Measurements from ENCODE around the gene TIPARP.

TIPARP gene

GRCh38 chr3:156742401-156742800 lies 68.0 kb downstream of the TIPARP start:
- DNase-seq (ENCODE audit: low spot score), result no peak

- no peak for DNase-seq (ENCODE audit: low spot score)
Measured at GRCh38 chr3:156743859-156744258, 69.5 kb downstream of the TIPARP start.

GRCh38 chr3:156744631-156745030 lies 70.2 kb downstream of the TIPARP start:
- DNase-seq (ENCODE audit: low spot score), result no peak

- DNase-seq (ENCODE audit: low spot score), result no peak
Measured at GRCh38 chr3:156745766-156746165, 71.4 kb downstream of the TIPARP start.

- no peak for DNase-seq (ENCODE audit: low spot score)
Measured at GRCh38 chr3:156747046-156747445, 72.7 kb downstream of the TIPARP start.

GRCh38 chr3:156749244-156749643 lies 74.9 kb downstream of the TIPARP start:
- DNase-seq (ENCODE audit: low spot score), result no peak

- no peak for DNase-seq (ENCODE audit: low spot score)
Measured at GRCh38 chr3:156750191-156750873, 75.9 kb downstream of the TIPARP start.

- no peak for DNase-seq (ENCODE audit: low spot score)
Measured at GRCh38 chr3:156750874-156751245, 76.5 kb downstream of the TIPARP start.

GRCh38 chr3:156751461-156752025 lies 77.2 kb downstream of the TIPARP start:
- DNase-seq (ENCODE audit: low spot score), result no peak

Measured in hematopoietic multipotent progenitor cell treated with erythropoietin and hydrocortisone succinate and interleukin-3 and kit ligand, for 17 days (in vitro differentiated cells).